Fibroblast of pulmonary artery (primary cell): ENCODE data around the gene CHEK2.
A peak's percentile ranks its signal among the peaks of the same experiment; 100 is the strongest.
"Not testable (repeated sequence)": the region's sequence is repeated elsewhere in the genome, so short reads cannot be mapped to it uniquely, and the experiment has no call there.

ENCODE experiments used
- DNase-seq: peaks from one replicate; pipeline ENCODE4 v3.0.0-alpha.2; 2010; ENCODE audit warnings: low read depth
- H3K4me3 ChIP-seq: replicated peaks from 2 replicates; pipeline ENCODE4 v1.5.1; 2011; ENCODE audit warnings: low read depth, mild to moderate bottlenecking, control low read depth, low read length, moderate library complexity
- TF ChIP-seq, protein P1 (sequence below): IDR thresholded peaks from 2 replicates; pipeline ENCODE4 v1.5.1; 2011; ENCODE audit warnings: mild to moderate bottlenecking, control low read depth, low read length, inconsistent platforms; ENCODE audit errors: missing control alignments

Gene CHEK2

DNA sequence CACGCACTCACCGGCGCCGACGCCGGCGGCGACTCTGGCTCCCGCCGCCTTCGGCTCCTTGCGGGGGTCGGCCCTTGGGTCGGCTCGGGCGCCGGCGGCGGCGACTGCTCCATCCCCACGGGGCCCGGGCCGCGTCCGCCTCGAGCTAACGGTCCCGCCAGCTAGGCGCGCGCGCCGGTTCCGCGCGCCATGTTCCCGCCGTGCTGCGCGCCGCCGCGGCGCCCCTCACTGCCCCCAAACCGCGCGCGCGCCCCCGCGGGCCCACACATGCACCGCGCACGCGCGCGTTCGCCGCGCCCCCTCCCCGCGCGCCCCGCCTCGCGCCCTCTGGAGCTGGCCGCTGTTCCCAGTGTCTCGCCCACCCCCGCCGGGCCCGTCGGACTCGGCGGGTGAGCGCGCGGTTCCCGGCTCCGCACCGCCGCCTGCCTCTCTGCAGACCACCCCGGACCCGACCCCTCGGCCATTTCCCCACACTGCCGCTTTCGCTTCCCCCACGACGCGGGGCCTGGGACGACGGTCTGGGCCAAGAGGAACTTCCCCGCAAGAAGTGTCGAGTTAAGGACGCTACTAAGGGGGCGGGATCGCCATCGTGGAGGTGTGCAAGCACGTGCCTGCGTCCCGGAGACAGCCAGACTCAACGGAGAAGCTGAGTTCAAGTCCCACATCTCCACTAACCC lies 61.9 kb downstream of the CHEK2 start, which contains the start of gene TTC28:
TSS of gene TTC28 (minus strand) at position 230 of the 677 bp plus-strand sequence. CDS start at position 113, 117 bp downstream.
- peak; percentile 78 for DNase-seq
- H3K4me3 ChIP-seq: peak within 1 kb of the TSS; percentile 78

DNA sequence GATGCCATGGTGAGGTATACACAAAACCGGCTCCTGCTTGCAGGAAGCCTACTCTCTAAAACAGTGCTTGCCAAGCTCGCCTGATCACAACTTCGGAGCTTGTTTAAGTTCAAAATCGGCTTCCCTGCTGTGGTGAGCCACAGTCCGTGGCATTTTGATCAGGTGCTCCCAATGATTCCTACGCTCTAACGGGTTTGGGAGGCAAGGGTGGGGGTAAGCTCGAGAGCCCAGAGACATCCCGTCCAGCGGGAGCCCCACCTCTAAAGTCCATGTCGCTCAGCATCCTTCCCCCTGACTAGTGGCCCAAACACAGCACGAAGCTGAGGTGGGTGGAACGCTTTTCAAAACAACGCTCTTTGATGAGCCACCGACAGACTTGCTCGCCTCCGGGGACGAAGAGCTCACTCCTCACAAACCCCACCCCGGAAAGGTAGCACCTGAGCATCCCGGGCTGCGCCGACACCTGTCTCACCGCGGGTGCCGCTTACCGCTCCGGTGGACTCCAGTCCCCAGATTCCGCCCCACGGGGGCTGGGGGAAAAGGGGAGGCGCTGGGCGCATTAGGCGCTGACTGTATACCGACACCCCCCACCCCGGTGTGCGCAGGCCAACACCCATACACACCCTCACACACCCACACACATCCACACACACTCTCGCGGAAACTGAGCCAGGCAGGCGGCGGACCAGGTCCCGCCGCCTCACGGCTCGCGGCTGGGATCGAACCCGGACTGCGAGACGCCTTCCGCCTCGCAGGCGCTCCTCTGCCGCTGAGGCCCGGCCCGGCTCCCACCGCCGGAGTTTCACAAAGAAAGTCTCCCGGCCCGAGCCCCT lies 62.6 kb downstream of the CHEK2 start:
- peak overlapping the region; percentile 78 for H3K4me3 ChIP-seq
- peak; percentile 22 for DNase-seq

DNA sequence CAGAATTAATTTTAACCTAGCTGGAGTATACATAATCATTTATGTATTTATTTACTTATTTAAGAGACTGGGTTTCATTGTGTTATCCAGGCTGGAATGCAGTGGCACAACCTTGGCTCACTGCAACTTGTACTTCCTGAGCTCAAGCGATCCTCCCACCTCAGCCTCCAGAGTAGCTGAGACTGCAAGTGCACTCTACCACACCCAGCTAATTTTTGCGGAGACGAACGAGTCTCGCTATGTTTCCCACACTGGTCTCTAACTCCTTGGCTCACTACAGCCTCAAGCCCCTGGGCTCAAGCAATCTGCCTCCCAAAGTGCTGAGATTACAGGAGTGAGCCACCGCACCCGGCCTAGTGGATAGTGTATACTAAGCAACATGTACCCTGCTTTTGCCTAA lies 63.5 kb downstream of the CHEK2 start:
- peak overlapping the region; percentile 5 for H3K4me3 ChIP-seq

DNA sequence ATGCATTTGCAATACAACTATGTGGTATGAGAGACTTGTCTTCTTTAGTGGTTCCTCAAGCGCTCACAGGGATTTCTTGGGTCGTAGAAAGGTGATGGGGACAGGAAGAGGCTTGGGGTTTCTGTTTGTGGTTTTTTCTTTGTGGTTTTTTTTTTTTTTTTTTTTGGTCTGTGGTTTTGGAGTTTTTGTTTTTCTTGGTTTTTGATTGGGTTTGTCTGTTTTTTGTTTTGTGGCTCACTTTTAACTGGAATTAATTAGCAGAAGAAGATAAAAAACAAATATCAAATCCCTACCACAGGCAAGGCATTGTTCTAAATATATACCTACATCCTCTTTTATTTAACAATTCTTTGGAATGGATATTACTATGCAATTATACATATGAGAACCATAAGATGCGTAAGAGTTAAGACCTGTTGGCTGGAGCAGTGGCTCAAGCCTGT lies 67.5 kb downstream of the CHEK2 start:
- peak; percentile 39 for DNase-seq
- TF ChIP-seq, protein P1, sequence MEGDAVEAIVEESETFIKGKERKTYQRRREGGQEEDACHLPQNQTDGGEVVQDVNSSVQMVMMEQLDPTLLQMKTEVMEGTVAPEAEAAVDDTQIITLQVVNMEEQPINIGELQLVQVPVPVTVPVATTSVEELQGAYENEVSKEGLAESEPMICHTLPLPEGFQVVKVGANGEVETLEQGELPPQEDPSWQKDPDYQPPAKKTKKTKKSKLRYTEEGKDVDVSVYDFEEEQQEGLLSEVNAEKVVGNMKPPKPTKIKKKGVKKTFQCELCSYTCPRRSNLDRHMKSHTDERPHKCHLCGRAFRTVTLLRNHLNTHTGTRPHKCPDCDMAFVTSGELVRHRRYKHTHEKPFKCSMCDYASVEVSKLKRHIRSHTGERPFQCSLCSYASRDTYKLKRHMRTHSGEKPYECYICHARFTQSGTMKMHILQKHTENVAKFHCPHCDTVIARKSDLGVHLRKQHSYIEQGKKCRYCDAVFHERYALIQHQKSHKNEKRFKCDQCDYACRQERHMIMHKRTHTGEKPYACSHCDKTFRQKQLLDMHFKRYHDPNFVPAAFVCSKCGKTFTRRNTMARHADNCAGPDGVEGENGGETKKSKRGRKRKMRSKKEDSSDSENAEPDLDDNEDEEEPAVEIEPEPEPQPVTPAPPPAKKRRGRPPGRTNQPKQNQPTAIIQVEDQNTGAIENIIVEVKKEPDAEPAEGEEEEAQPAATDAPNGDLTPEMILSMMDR: no peak

More for the DNA sequence above, 63.5 kb downstream of the CHEK2 start:
- not testable (repeated sequence) for DNase-seq

DNA sequence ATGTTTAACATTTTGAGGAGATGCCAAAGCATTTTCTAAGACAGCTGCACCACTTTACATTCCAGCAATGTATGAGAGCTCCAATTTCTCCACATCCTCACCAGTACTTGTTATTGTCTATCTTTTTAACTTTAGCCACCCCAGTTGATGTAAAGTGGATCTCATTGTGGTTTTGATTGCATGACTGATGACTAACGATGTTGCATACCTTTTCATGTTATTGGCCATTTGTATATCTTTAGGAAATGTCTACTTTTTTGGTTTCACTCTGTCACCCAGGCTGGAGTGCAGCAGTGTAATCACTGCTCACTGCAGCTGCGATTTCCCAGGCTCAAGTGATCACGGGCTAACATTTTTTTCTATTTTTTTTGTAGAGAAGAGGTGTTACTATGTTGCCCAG lies 70.9 kb downstream of the CHEK2 start:
- TF ChIP-seq, protein P1: no peak
- H3K4me3 ChIP-seq: no peak overlapping the region
- no peak for DNase-seq

More for the DNA sequence above, 67.5 kb downstream of the CHEK2 start:
- H3K4me3 ChIP-seq: no peak overlapping the region

DNA sequence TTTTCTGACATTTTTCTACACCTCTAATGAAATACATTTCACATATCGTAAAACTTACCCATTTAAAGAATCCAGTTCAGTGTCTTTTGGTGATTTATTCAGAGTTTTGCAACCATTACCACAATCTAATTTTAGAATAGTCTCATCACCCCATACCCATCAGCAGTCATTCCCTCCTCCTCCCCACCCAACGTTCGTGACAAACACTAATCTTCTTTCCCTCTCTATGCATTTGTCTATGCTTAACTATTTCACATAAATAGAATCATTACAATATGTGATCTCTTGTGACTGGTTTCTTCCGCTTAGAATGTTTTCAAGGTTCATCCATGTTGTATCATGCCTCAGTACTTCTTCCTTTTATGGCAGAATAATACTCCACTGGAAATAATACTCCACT lies 71.5 kb downstream of the CHEK2 start:
- H3K4me3 ChIP-seq: no peak overlapping the region
- no peak for DNase-seq
- TF ChIP-seq, protein P1: no peak

DNA sequence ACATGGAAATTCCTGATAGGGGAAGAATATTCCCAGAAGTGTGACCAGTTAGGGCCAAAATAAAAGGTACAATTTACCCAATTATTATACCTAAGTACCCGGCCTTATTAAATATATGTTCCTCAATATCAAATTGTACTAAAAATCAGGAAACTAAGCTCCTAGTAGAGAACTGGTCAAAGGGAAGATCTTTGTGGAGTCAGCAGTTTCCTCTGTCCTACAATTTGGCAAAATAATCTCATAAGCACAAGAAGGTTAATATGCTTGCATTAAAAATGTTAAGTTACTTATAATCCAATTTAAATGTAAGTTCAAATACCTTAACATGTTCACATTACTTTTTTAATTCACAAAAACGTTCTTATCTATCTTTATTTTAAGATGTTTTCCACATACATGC lies 72.2 kb downstream of the CHEK2 start:
- DNase-seq: no peak
- TF ChIP-seq, protein P1: no peak
- no peak overlapping the region for H3K4me3 ChIP-seq

DNA sequence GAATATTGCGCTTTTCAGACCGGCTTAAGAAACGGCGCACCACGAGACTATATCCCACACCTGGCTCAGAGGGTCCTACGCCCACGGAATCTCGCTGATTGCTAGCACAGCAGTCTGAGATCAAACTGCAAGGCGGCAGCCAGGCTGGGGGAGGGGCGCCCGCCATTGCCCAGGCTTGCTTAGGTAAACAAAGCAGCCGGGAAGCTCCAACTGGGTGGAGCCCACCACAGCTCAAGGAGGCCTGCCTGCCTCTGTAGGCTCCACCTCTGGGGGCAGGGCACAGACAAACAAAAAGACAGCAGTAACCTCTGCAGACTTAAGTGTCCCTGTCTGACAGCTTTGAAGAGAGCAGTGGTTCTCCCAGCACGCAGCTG lies 78.1 kb downstream of the CHEK2 start:
- DNase-seq, H3K4me3 ChIP-seq: not testable (repeated sequence)

DNA sequence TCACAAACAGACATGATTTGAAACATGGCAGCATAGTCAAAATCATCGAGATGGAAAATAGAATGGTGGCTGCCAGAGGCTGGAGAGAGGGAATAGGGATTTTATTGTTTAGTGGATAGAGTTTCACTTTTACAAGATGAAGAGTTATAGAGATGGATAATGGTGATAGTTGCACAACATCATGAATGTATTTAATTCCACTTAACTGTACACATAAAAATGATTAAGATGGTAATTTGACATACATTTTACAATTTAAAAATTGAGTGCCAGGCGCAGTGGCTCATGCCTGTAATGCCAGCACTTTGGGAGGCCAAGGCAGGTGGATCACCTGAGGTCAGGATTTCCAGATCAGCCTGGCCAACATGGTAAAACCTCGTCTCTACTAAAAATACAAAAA lies 83.2 kb downstream of the CHEK2 start:
- no peak overlapping the region for H3K4me3 ChIP-seq
- TF ChIP-seq, protein P1: no peak
- DNase-seq: no peak
